ENCODE data around the gene MECR. TPM values are rescaled to one million over a fixed set of nuclear protein-coding genes. Genes with fewer than 3 reads are reported as not detected.

Gene MECR
- total and polyA plus RNA-seq, 10 of the 15 experiments (the other 5 are each of a cell fraction or from before 2014, with no cell fraction given), result 7.6 to 66.3 (median 38.7) TPM

- no peaks in the 10 kb centered on the region for H3K9me3 ChIP-seq (replicated peaks; ENCODE audit: control insufficient read depth, insufficient read depth, low read length)
- FAIRE-seq (no peak), DNase-seq (ENCODE audit: low read depth, low spot score) (no peak), ATAC-seq (no peak)
- no peak overlapping the region for H3K9ac ChIP-seq (ENCODE audit: control insufficient read depth, insufficient read depth, low read length)
- ChIA-PET POLR2A (no interaction called here), RAD21 (ENCODE audit: unreplicated experiment) (no interaction called here), SMC1A (ENCODE audit: uncharacterized antibody, unreplicated experiment) (no interaction called here), CTCF (no interaction called here)
- TF ChIP-seq GATAD2B (conservative IDR thresholded peaks at IDR 0.05; ENCODE audit: low read depth), result no peak
- no peak for TF ChIP-seq SUPT20H (IDR thresholded peaks at IDR 0.05; ENCODE audit: borderline replicate concordance, control insufficient read depth, low read depth, low read length)
- TF ChIP-seq CBX3 (IDR thresholded peaks at IDR 0.05; ENCODE audit: borderline replicate concordance, low read depth), result no peak
- no peak for TF ChIP-seq SMAD1 (IDR thresholded peaks at IDR 0.05; ENCODE audit: low read depth, partially characterized antibody)
- TF ChIP-seq, protein P1, sequence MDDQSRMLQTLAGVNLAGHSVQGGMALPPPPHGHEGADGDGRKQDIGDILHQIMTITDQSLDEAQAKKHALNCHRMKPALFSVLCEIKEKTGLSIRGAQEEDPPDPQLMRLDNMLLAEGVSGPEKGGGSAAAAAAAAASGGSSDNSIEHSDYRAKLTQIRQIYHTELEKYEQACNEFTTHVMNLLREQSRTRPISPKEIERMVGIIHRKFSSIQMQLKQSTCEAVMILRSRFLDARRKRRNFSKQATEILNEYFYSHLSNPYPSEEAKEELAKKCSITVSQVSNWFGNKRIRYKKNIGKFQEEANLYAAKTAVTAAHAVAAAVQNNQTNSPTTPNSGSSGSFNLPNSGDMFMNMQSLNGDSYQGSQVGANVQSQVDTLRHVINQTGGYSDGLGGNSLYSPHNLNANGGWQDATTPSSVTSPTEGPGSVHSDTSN (IDR thresholded peaks at IDR 0.05; ENCODE audit: insufficient replicate concordance, low read depth, low read length), result no peak
- no peak for TF ChIP-seq RFX5 (IDR thresholded peaks at IDR 0.05; ENCODE audit: low read depth, low read length)
- TF ChIP-seq, protein P2, sequence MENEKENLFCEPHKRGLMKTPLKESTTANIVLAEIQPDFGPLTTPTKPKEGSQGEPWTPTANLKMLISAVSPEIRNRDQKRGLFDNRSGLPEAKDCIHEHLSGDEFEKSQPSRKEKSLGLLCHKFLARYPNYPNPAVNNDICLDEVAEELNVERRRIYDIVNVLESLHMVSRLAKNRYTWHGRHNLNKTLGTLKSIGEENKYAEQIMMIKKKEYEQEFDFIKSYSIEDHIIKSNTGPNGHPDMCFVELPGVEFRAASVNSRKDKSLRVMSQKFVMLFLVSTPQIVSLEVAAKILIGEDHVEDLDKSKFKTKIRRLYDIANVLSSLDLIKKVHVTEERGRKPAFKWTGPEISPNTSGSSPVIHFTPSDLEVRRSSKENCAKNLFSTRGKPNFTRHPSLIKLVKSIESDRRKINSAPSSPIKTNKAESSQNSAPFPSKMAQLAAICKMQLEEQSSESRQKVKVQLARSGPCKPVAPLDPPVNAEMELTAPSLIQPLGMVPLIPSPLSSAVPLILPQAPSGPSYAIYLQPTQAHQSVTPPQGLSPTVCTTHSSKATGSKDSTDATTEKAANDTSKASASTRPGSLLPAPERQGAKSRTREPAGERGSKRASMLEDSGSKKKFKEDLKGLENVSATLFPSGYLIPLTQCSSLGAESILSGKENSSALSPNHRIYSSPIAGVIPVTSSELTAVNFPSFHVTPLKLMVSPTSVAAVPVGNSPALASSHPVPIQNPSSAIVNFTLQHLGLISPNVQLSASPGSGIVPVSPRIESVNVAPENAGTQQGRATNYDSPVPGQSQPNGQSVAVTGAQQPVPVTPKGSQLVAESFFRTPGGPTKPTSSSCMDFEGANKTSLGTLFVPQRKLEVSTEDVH (IDR thresholded peaks at IDR 0.05; ENCODE audit: low read depth, partially characterized antibody), result no peak
- no peak for TF ChIP-seq NFIC (IDR thresholded peaks at IDR 0.05; ENCODE audit: low read depth, low read length)
- intact Hi-C loops (cut with micrococcal nuclease; ENCODE audit: unreplicated experiment) (no loop called here), in situ Hi-C loops (cut with MboI) (no loop called here)
- no peaks in the 10 kb centered on the region for H3K36me3 ChIP-seq (ENCODE audit: control insufficient read depth in 2 of 2, insufficient read depth in 2 of 2, low read length in 1 of 2)
- no peaks in the 10 kb centered on the region for H3K4me1 ChIP-seq (ENCODE audit: control insufficient read depth, insufficient read depth, low read length)
- no TSS peak for BruUV-seq (replicated peaks)
- no peaks in the 10 kb centered on the region for H4K20me1 ChIP-seq (ENCODE audit: control insufficient read depth, insufficient read depth)
- H3K27ac ChIP-seq (ENCODE audit: control insufficient read depth, insufficient read depth), result no peak overlapping the region
- H3K4me2 ChIP-seq (ENCODE audit: control insufficient read depth, insufficient read depth), result no peak overlapping the region
- no peak overlapping the region for H3K4me3 ChIP-seq
- H2AFZ ChIP-seq (ENCODE audit: control insufficient read depth, low read depth, low read length), result no peak overlapping the region
- no peaks in the 10 kb centered on the region for H3K79me2 ChIP-seq (ENCODE audit: control insufficient read depth, insufficient read depth, low read length)
- peaks cover 0 to 2% of the 10 kb centered on the region in 2 experiments; a peak in 2 of 4 replicates for H3K27me3 ChIP-seq (replicated peaks in 1 of 2; ENCODE audit: control insufficient read depth in 2 of 2, insufficient read depth in 2 of 2, low read length in 1 of 2)
- WGBS (ENCODE audit: insufficient coverage, insufficient replicate concordance, low lambda C conversion rate, missing lambda C conversion rate), result 38% methylated on average over 7 of the region's 7 CpGs
Observed at GRCh38 chr1:29271724-29272123, 41.0 kb upstream of the MECR start.
